NT2/D1 (cell line): ENCODE results near the gene DONSON.

ENCODE experiments used
- YY1 ChIP-seq: IDR thresholded peaks from 2 replicates; pipeline ENCODE4 v1.6.1; 2011; ENCODE audit not compliant: insufficient read length, insufficient read depth
- ZNF274 ChIP-seq: IDR thresholded peaks from 2 replicates; pipeline ENCODE4 v1.6.1; 2011; ENCODE audit warnings: mild to moderate bottlenecking, low read depth, low read length

- TF ChIP-seq ZNF274 (no peak), YY1 (no peak)
Observed at GRCh38 chr21:33537212-33537611, 51.3 kb downstream of the DONSON start.
